Right lobe of liver (tissue), 6 donors: Measurements from ENCODE around the gene PON3. TPM values are rescaled to one million over a fixed set of nuclear protein-coding genes. Genes with fewer than 3 reads are reported as not detected.

ENCODE experiments used
- ATAC-seq, 4 donors: fragments of 200-7000 bp; cut with Tn5 transposase; one replicate each; pipeline ENCODE4 v1.9.1; 2020; ENCODE audit warnings: mild to moderate bottlenecking in 4 of 4, moderate library complexity in 4 of 4
- DNase-seq, 3 donors: peaks; one replicate each; pipeline ENCODE4 v3.0.0-alpha.2; 2020
- H3K27ac ChIP-seq, 3 donors: fragments of 200-600 bp; one replicate each; pipeline ENCODE4 v1.8.0; 2022
- H3K27me3 ChIP-seq, 2 donors: fragments of 200-600 bp; one replicate each; pipeline ENCODE4 v1.8.0; 2022
- H3K36me3 ChIP-seq, 4 donors: fragments of 200-600 bp; sonication (generic) in 1 of 4; one replicate each; pipeline versions ENCODE4 v1.5.1 to v1.8.0; 2017 to 2022; ENCODE audit warnings: control low read depth in 1 of 4
- H3K4me1 ChIP-seq, 4 donors: fragments of 200-600 bp; sonication (generic) in 1 of 4; one replicate each; pipeline versions ENCODE4 v1.5.1 to v1.8.0; 2017 to 2022; ENCODE audit warnings: control low read depth in 1 of 4
- H3K4me3 ChIP-seq, 3 donors: fragments of 200-600 bp; one replicate each; pipeline ENCODE4 v1.8.0; 2022
- H3K9me3 ChIP-seq, 4 donors: fragments of 200-600 bp; sonication (generic) in 1 of 4; one replicate each; pipeline versions ENCODE4 v1.5.1 to v1.8.0; 2017 to 2022; ENCODE audit warnings: control low read depth in 1 of 4
- POLR2A ChIP-seq: fragments of 450-650 bp; IDR thresholded peaks from one replicate; pipeline ENCODE4 v1.6.1; 2017; ENCODE audit warnings: antibody characterized with exemption, mild to moderate bottlenecking
- WGBS: methylation state at CpG from one replicate; pipeline ENCODE4 v1.1.6; 2018; ENCODE audit warnings: low coverage, low lambda C conversion rate; ENCODE audit not compliant: insufficient coverage; ENCODE audit errors: missing lambda C conversion rate; 5-methylcytosine and 5-hydroxymethylcytosine counted together
- intact Hi-C, 2 donors: fragments of 100-400 bp; cut with DNase I; formaldehyde crosslinking; loops; one replicate each; pipeline versions ENCODE4 v1.11.2 to v1.14.1; 2022
- total RNA-seq, 6 experiments: library from RNA; depleted of rRNA in 2 of 6; stranded (reverse); fragments of >200 nt in 2 of 6; fragmentation: NEBNext Ultra II Directional in 3 of 6; extraction: Animal tissue kit (Norgen Biotek cat#: 25700) in 3 of 6; gene quantifications; one replicate each; pipeline versions ENCODE4 v1.1.0 to v1.2.4, GENCODE V29; 2016 to 2023
- TF ChIP-seq, protein P1 (sequence below), 4 donors: fragments of 200-600 bp in 3 of 4; fragments of 450-650 bp in 1 of 4; IDR thresholded peaks; one replicate each; pipeline versions ENCODE4 v1.5.1 to v1.8.0; 2016 to 2022; ENCODE audit warnings: antibody characterized with exemption in 4 of 4, mild to moderate bottlenecking in 2 of 4
- donor health status: DM: no; HTN: yes; CAD: no.
- donor health status: DM: no; HTN: no; CAD: no.
- donor health status: DM: no; HTN: no; CAD: no.
- donor health status: DM: no; HTN: yes; CAD: no.
- donor health status: DM: no; HTN: yes; CAD: no.

Gene PON3
- total RNA-seq, 6 experiments from 2014 or later, result 149 to 328 (median 193) TPM

DNA sequence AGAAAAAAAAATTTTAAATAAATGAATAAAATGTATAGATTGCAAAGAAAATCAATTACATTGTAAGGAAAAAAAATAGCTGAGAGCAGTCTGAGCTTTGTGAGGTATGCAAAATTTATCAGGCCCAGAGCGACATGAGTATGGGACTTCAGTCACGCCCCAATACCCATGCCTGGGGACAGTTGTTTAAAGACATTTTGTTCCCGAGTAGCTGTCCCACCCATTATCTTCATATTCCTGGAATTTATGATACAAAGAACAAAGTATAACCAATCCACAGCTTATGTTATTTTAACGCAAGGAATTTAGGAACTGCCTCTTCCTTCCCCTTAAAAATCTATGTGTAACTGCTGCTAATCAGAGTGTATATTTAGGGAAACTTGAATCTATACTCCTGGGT, 40.2 kb upstream of the PON3 start:
- 70% methylated on average over 4 of the region's 4 CpGs for WGBS
- Histone ChIP-seq H3K4me3 (no peak overlapping the region), H3K9me3 (no peaks in the 10 kb centered on the region), H3K4me1 (peaks cover 0 to 38% (median 12%) of the 10 kb centered on the region in 4 donors), H3K27me3 (no peaks in the 10 kb centered on the region), H3K36me3 (no peaks in the 10 kb centered on the region), H3K27ac (no peak overlapping the region)
- intact Hi-C loops, result no loop called here
- TF ChIP-seq, protein P1, sequence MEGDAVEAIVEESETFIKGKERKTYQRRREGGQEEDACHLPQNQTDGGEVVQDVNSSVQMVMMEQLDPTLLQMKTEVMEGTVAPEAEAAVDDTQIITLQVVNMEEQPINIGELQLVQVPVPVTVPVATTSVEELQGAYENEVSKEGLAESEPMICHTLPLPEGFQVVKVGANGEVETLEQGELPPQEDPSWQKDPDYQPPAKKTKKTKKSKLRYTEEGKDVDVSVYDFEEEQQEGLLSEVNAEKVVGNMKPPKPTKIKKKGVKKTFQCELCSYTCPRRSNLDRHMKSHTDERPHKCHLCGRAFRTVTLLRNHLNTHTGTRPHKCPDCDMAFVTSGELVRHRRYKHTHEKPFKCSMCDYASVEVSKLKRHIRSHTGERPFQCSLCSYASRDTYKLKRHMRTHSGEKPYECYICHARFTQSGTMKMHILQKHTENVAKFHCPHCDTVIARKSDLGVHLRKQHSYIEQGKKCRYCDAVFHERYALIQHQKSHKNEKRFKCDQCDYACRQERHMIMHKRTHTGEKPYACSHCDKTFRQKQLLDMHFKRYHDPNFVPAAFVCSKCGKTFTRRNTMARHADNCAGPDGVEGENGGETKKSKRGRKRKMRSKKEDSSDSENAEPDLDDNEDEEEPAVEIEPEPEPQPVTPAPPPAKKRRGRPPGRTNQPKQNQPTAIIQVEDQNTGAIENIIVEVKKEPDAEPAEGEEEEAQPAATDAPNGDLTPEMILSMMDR (IDR thresholded peaks at IDR 0.05), result no peak
- DNase-seq (no peak), ATAC-seq (no peak)

DNA sequence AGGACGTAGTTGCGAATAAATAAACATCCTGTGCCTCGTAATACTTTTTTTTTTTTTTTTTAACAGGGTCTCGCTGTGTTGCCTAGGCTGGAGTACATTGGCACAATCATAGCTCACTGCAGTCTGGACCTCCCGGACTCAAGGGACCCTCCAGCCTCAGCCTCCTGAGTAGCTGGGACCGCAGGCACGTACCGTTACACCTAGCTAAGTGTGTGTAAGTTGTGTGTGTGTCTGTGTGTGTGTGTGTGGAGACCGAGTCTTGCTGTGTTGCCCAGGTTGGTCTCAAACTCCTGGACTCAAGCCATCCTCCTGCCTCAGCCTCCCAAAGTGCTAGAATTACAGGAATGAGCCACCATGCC, 39.2 kb upstream of the PON3 start:
- intact Hi-C loops, result no loop called here
- no peaks in the 10 kb centered on the region for H3K36me3 ChIP-seq
- H3K27ac ChIP-seq, result peak overlapping the region; percentile 91 to 97 (median 93)
- H3K4me1 ChIP-seq, result peaks cover 0 to 40% (median 14%) of the 10 kb centered on the region in 4 donors
- no peaks in the 10 kb centered on the region for H3K9me3 ChIP-seq
- DNase-seq (no peak), ATAC-seq (no peak)
- peak overlapping the region; percentile 73 to 87 (median 78) for H3K4me3 ChIP-seq
- no peaks in the 10 kb centered on the region for H3K27me3 ChIP-seq
- WGBS, result 23% methylated on average over 6 of the region's 9 CpGs
- TF ChIP-seq, protein P1 (IDR thresholded peaks at IDR 0.05), result no peak
- no peak for TF ChIP-seq POLR2A

DNA sequence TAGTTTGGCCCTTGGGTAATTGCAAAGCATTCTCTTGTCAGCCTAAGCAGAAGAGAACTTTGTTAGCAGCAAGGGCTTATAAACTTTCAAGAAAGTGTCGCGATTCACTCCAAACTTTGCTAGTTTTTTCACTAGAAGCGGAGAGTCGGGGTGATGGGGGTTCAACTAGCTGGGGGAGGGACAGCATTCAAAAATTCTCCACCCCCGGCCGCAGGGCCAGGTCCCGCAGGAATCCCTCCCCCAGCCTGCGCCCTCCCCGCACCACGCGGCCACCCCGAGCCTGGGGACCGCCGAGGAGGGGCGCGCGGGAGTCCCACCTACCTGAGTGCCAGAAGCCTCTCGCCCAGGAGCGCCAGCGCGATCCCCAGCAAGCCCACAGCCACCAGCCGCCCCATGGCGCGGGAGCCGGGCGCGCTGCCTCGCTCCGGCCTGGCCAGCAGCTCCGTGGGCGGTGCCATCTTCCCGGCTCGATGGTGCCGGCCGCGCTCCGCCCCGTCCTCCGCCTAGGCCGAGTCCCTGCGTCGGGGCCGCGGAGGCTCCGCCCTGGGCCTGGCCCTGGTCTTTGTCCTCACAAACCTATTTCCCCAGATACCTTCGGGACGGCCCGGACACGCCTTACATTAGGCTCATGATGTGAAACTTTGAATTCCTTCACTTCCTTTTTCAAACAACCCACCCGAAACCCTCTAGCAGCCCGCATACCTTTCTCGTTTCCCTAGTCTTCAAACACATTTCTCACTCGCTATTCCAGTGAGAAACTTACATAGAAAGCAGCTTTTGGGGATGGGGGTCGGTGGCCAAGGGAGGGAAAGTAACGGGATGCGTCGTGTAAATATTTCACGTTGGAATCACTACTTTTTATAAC, 38.6 kb upstream of the PON3 start, which contains the start of gene PON2:
Gene PON2, minus strand, starts transcription at position 472 of the 865 bp plus-strand sequence. Its CDS starts 77 bp downstream, at position 395.
- ATAC-seq, result peak; percentile 88 to 99 (median 96)
- intact Hi-C loops, result no loop called here
- peak; percentile 90 to 91 (median 91) for DNase-seq
- no peaks in the 10 kb centered on the region for H3K36me3 ChIP-seq
- no peaks in the 10 kb centered on the region for H3K27me3 ChIP-seq
- 2% methylated on average over 13 of the region's 58 CpGs for WGBS
- H3K27ac ChIP-seq, result peak within 1 kb of the TSS; percentile 91 to 97 (median 93)
- peak; percentile 95 for TF ChIP-seq POLR2A
- TF ChIP-seq, protein P1 (IDR thresholded peaks at IDR 0.05), result no peak
- peaks cover 0 to 35% (median 12%) of the 10 kb centered on the region in 4 donors for H3K4me1 ChIP-seq
- peak within 1 kb of the TSS; percentile 73 to 87 (median 78) for H3K4me3 ChIP-seq
- no peaks in the 10 kb centered on the region for H3K9me3 ChIP-seq

DNA sequence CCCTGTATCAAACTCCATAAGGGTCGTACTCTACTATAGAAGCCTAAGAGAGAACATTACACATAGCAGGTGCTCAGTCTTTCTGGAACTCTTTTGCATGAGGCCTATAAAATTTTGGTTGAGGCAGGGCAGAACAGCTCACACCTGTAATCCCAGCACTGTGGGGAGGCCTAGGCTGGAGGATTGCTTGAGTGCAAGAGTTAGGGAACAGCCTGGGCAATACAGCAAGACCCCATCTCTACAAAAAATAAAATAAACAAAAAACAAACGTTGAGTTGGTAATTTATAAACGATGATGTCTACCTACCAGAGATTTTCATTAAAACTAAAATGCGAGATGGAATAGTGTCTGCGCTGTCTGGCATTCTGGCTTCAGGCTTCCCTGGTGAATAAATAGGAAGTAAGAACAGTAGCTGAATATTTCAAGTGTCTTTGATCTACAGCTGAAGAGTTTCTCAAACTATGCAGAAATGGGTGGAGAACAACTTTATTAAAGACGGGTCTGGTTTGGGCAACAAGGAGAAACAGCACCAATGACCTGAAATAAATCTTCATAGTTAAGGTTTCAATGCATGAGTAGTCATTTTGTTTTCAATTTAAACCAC, 37.9 kb upstream of the PON3 start:
- H3K9me3 ChIP-seq, result no peaks in the 10 kb centered on the region
- 21% methylated on average over 6 of the region's 6 CpGs for WGBS
- no peak for ATAC-seq
- no peak for DNase-seq
- H3K27ac ChIP-seq, result peak overlapping the region; percentile 91 to 97 (median 93)
- intact Hi-C loops, result no loop called here
- no peaks in the 10 kb centered on the region for H3K36me3 ChIP-seq
- peak overlapping the region; percentile 73 to 87 (median 78) for H3K4me3 ChIP-seq
- H3K27me3 ChIP-seq, result no peaks in the 10 kb centered on the region
- peaks cover 0 to 28% (median 8%) of the 10 kb centered on the region in 4 donors for H3K4me1 ChIP-seq
- TF ChIP-seq, protein P1 (IDR thresholded peaks at IDR 0.05), result no peak
- no peak for TF ChIP-seq POLR2A
